ENCODE measurements around the gene PSG1.
"Not testable (repeated sequence)": the region's sequence is repeated elsewhere in the genome, so short reads cannot be mapped to it uniquely, and the experiment has no call there.

PSG1 gene

GRCh38 chr19:42832746-42833442 is 46.6 kb downstream of the PSG1 start:
- peaks cover 46% of the 10 kb centered on the region for H3K27me3 Mint-ChIP-seq
- not testable (repeated sequence) for H3K4me3 Mint-ChIP-seq; H3K4me1 Mint-ChIP-seq; DNase-seq (ENCODE audit: low spot score in 2 of 2); H3K36me3 Mint-ChIP-seq (ENCODE audit: insufficient read depth); H3K9me3 Mint-ChIP-seq; H3K27ac Mint-ChIP-seq (ENCODE audit: low read depth); ATAC-seq (replicated peaks; ENCODE audit: extremely low read depth, poor library complexity, severe bottlenecking)

GRCh38 chr19:42832023-42832680 is 47.4 kb downstream of the PSG1 start:
- not testable (repeated sequence) for H3K36me3 Mint-ChIP-seq (ENCODE audit: insufficient read depth); H3K27ac Mint-ChIP-seq (ENCODE audit: low read depth); H3K4me3 Mint-ChIP-seq; DNase-seq (ENCODE audit: low spot score in 2 of 2); H3K4me1 Mint-ChIP-seq; ATAC-seq (replicated peaks; ENCODE audit: extremely low read depth, poor library complexity, severe bottlenecking); H3K9me3 Mint-ChIP-seq
- peaks cover 46% of the 10 kb centered on the region for H3K27me3 Mint-ChIP-seq

GRCh38 chr19:42831221-42832019 is 48.1 kb downstream of the PSG1 start:
- no peaks in the 10 kb centered on the region for H3K4me1 Mint-ChIP-seq
- no peak for DNase-seq (ENCODE audit: low spot score in 2 of 2)
- no peak overlapping the region for H3K27ac Mint-ChIP-seq (ENCODE audit: low read depth)
- H3K27me3 Mint-ChIP-seq, result peaks cover 46% of the 10 kb centered on the region
- H3K4me3 Mint-ChIP-seq, result no peak overlapping the region
- no peak for ATAC-seq (replicated peaks; ENCODE audit: extremely low read depth, poor library complexity, severe bottlenecking)
- H3K36me3 Mint-ChIP-seq (ENCODE audit: insufficient read depth), result no peaks in the 10 kb centered on the region
- H3K9me3 Mint-ChIP-seq, result no peaks in the 10 kb centered on the region

GRCh38 chr19:42821306-42821977 is 58.1 kb downstream of the PSG1 start:
- DNase-seq (ENCODE audit: low spot score in 2 of 2); ATAC-seq (replicated peaks; ENCODE audit: extremely low read depth, poor library complexity, severe bottlenecking); H3K36me3 Mint-ChIP-seq (ENCODE audit: insufficient read depth); H3K4me3 Mint-ChIP-seq; H3K9me3 Mint-ChIP-seq; H3K27ac Mint-ChIP-seq (ENCODE audit: low read depth); H3K4me1 Mint-ChIP-seq: not testable (repeated sequence)
- H3K27me3 Mint-ChIP-seq, result peaks cover 46% of the 10 kb centered on the region

- not testable (repeated sequence) for H3K27ac Mint-ChIP-seq (ENCODE audit: low read depth); H3K9me3 Mint-ChIP-seq; DNase-seq (ENCODE audit: low spot score in 2 of 2); ATAC-seq (replicated peaks; ENCODE audit: extremely low read depth, poor library complexity, severe bottlenecking); H3K4me1 Mint-ChIP-seq; H3K36me3 Mint-ChIP-seq (ENCODE audit: insufficient read depth); H3K4me3 Mint-ChIP-seq
- H3K27me3 Mint-ChIP-seq, result peaks cover 46% of the 10 kb centered on the region
These were observed 59.4 kb downstream of the PSG1 start for GRCh38 chr19:42819960-42820650.

GRCh38 chr19:42816894-42817293 is 62.6 kb downstream of the PSG1 start:
- ATAC-seq (replicated peaks; ENCODE audit: extremely low read depth, poor library complexity, severe bottlenecking), result no peak
- Mint-ChIP-seq H3K4me1 (no peaks in the 10 kb centered on the region), H3K27me3 (peaks cover 49% of the 10 kb centered on the region), H3K4me3 (no peak overlapping the region), H3K9me3 (peaks cover 12% of the 10 kb centered on the region), H3K36me3 (ENCODE audit: insufficient read depth) (no peaks in the 10 kb centered on the region), H3K27ac (ENCODE audit: low read depth) (no peak overlapping the region)
- no peak for DNase-seq (ENCODE audit: low spot score in 2 of 2)
